Psoas muscle (tissue), 7 donors: ENCODE results near the gene IL36G. TPM values are rescaled to one million over a fixed set of nuclear protein-coding genes. Genes with fewer than 3 reads are reported as not detected.

Source experiments
- polyA plus RNA-seq, 3 donors: library from polyadenylated mRNA; stranded (reverse); fragments of 200-250 nt; gene quantifications; one replicate each; pipeline ENCODE4 v1.2.3, GENCODE V29; 2013
- total RNA-seq, 4 donors: library from RNA; stranded (reverse); fragmentation: NEBNext Ultra II Directional in 2 of 4; extraction: Animal tissue kit (Norgen Biotek cat#: 25700) in 2 of 4; gene quantifications; one replicate each; pipeline versions ENCODE4 v1.2.1 to v1.2.4, GENCODE V29; 2021 to 2023
- donor health status: healthy with polysubstance abuse.
- donor health status: DM: no; HTN: no; CAD: no; lungs with moderate emphysema.
- donor health status: Bipolar disorder and iron deficiency.
- donor health status: healthy.
- donor health status: DM: no; HTN: no; CAD: no.
- donor health status: DM: no; HTN: no; CAD: no.
- donor health status: DM: yes; HTN: yes; CAD: no.

The IL36G gene
- total and polyA plus RNA-seq, 7 donors, result not detected

Other genes starting within 250 kb of the IL36G start
- gene CKAP2L, start 213.4 kb upstream of the IL36G start, total RNA-seq, result under 1 TPM in 2 of 4 donors, not detected in 2; 0.05 to 0.19 TPM
- under 1 TPM in 2 of 3 donors, not detected in 1; 0.05 to 0.13 TPM for gene CKAP2L, start 213.4 kb upstream of the IL36G start, polyA plus RNA-seq
- under 1 TPM in 1 of 4 donors, not detected in 3; 0.12 TPM for gene IL1A, start 193.5 kb upstream of the IL36G start, total RNA-seq
- gene IL1A, start 193.5 kb upstream of the IL36G start, polyA plus RNA-seq, result under 1 TPM in 1 of 3 donors, not detected in 2; 0.08 TPM
- under 1 TPM in 3 of 4 donors, not detected in 1; 0.25 to 0.42 (median 0.28) TPM for gene IL1B, start 141.2 kb upstream of the IL36G start, total RNA-seq
- gene IL1B, start 141.2 kb upstream of the IL36G start, polyA plus RNA-seq, result under 1 TPM; 0.06 to 0.38 (median 0.25) TPM
- not detected for gene IL37, start 66.8 kb upstream of the IL36G start, total RNA-seq
- gene IL37, start 66.8 kb upstream of the IL36G start, polyA plus RNA-seq, result not detected
- not detected for gene IL36A, start 27.5 kb downstream of the IL36G start, total RNA-seq
- not detected for gene IL36A, start 27.5 kb downstream of the IL36G start, polyA plus RNA-seq
- not detected for gene IL36B, start 74.9 kb downstream of the IL36G start, total RNA-seq
- gene IL36B, start 74.9 kb downstream of the IL36G start, polyA plus RNA-seq, result not detected
- gene IL36RN, start 81.2 kb downstream of the IL36G start, total RNA-seq, result not detected
- gene IL36RN, start 81.2 kb downstream of the IL36G start, polyA plus RNA-seq, result not detected
- gene IL1F10, start 90.0 kb downstream of the IL36G start, total RNA-seq, result not detected
- not detected for gene IL1F10, start 90.0 kb downstream of the IL36G start, polyA plus RNA-seq
- gene IL1RN, start 149.6 kb downstream of the IL36G start, total RNA-seq, result 1 to 10 TPM in 1 of 4 donors, under 1 TPM in 2, not detected in 1; 0.19 to 2.0 (median 0.24) TPM
- gene IL1RN, start 149.6 kb downstream of the IL36G start, polyA plus RNA-seq, result under 1 TPM; 0.09 to 0.53 (median 0.23) TPM
- 1 to 10 TPM in 3 of 4 donors, under 1 TPM in 1; 0.76 to 1.7 (median 1.3) TPM for gene PSD4, start 196.0 kb downstream of the IL36G start, total RNA-seq
- under 1 TPM; 0.35 to 0.87 (median 0.82) TPM for gene PSD4, start 196.0 kb downstream of the IL36G start, polyA plus RNA-seq